Type B pancreatic cell (in vitro differentiated cells): ENCODE data around the gene C6. TPM values are rescaled to one million over a fixed set of nuclear protein-coding genes. Genes with fewer than 3 reads are reported as not detected.

ENCODE experiments used
- DNase-seq: peaks from one replicate; pipeline ENCODE4 v3.0.0; 2021; ENCODE audit warnings: mixed read lengths; ENCODE audit not compliant: unreplicated experiment; ENCODE audit errors: extremely low spot score
- H3K27ac Mint-ChIP-seq: 2 replicates; pipeline ENCODE4 v1.8.0; 2021; ENCODE audit warnings: mild to moderate bottlenecking, mixed read lengths
- H3K27me3 Mint-ChIP-seq: 2 replicates; pipeline ENCODE4 v1.8.0; 2021; ENCODE audit warnings: mixed read lengths
- H3K36me3 Mint-ChIP-seq: 2 replicates; pipeline ENCODE4 v1.8.0; 2021; ENCODE audit warnings: mixed read lengths
- H3K4me1 Mint-ChIP-seq: one replicate; pipeline ENCODE4 v1.8.0; 2021; ENCODE audit warnings: mixed read lengths; ENCODE audit not compliant: unreplicated experiment
- H3K4me3 Mint-ChIP-seq: 2 replicates; pipeline ENCODE4 v1.8.0; 2021; ENCODE audit warnings: mild to moderate bottlenecking, mixed read lengths
- H3K9me3 Mint-ChIP-seq: 2 replicates; pipeline ENCODE4 v1.8.0; 2021; ENCODE audit warnings: mixed read lengths
- CTCF ChIP-seq: fragments of 200-600 bp; sonication (generic); conservative IDR thresholded peaks from 2 replicates; pipeline ENCODE4 v1.5.0; 2021; ENCODE audit warnings: antibody characterized with exemption, mild to moderate bottlenecking
- total RNA-seq: library from RNA; stranded (reverse); gene quantifications from 2 replicates; pipeline ENCODE4 v1.2.1, GENCODE V29; 2021; ENCODE audit warnings: low replicate concordance

C6 gene
- total RNA-seq, 1 donor from 2014 or later: 2.3 TPM

GRCh38 chr5:41172012-41172411, 41.3 kb downstream of the C6 start:
- Mint-ChIP-seq H3K9me3 (no peaks in the 10 kb centered on the region), H3K27ac (no peak overlapping the region), H3K4me3 (no peak overlapping the region), H3K36me3 (no peaks in the 10 kb centered on the region), H3K4me1 (no peaks in the 10 kb centered on the region), H3K27me3 (no peaks in the 10 kb centered on the region)
- no peak for TF ChIP-seq CTCF
- no peak for DNase-seq

GRCh38 chr5:41161271-41161670, 52.1 kb downstream of the C6 start:
- H3K27ac Mint-ChIP-seq: no peak overlapping the region
- H3K4me1 Mint-ChIP-seq: no peaks in the 10 kb centered on the region
- H3K27me3 Mint-ChIP-seq: no peaks in the 10 kb centered on the region
- no peaks in the 10 kb centered on the region for H3K9me3 Mint-ChIP-seq
- no peaks in the 10 kb centered on the region for H3K36me3 Mint-ChIP-seq
- TF ChIP-seq CTCF: no peak
- no peak overlapping the region for H3K4me3 Mint-ChIP-seq
- no peak for DNase-seq

GRCh38 chr5:41157272-41157894, 55.9 kb downstream of the C6 start:
- no peaks in the 10 kb centered on the region for H3K36me3 Mint-ChIP-seq
- H3K27ac Mint-ChIP-seq: no peak overlapping the region
- H3K9me3 Mint-ChIP-seq: no peaks in the 10 kb centered on the region

DNA sequence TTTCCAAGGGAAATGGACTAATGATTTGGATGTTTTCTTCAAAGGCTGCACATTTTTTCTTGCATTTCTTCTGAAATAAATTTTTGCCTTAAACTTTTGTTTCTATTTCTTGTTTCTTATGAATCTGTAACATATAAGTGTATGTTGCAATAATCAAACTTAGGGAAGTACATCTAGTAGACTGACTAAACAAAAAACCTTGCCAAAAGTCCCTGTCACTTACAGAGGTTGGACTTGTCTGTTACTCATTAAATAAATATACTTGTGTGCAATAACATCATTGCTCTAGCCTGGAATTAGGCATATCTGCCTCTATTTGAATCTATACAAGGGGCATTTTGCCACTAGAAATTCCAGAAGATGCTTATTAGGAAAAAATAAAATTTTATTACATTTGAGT, 56.6 kb downstream of the C6 start:
- no peak overlapping the region for H3K27ac Mint-ChIP-seq
- no peaks in the 10 kb centered on the region for H3K36me3 Mint-ChIP-seq
- no peak for TF ChIP-seq CTCF
- H3K9me3 Mint-ChIP-seq: no peaks in the 10 kb centered on the region
- H3K27me3 Mint-ChIP-seq: no peaks in the 10 kb centered on the region
- H3K4me3 Mint-ChIP-seq: no peak overlapping the region
- H3K4me1 Mint-ChIP-seq: no peaks in the 10 kb centered on the region
- no peak for DNase-seq

More at GRCh38 chr5:41157272-41157894, 55.9 kb downstream of the C6 start:
- H3K4me3 Mint-ChIP-seq: no peak overlapping the region
- no peaks in the 10 kb centered on the region for H3K4me1 Mint-ChIP-seq
- TF ChIP-seq CTCF: no peak
- H3K27me3 Mint-ChIP-seq: no peaks in the 10 kb centered on the region
- no peak for DNase-seq

- H3K4me1 Mint-ChIP-seq: no peaks in the 10 kb centered on the region
- TF ChIP-seq CTCF: no peak
- DNase-seq: no peak
- H3K27me3 Mint-ChIP-seq: no peaks in the 10 kb centered on the region
- H3K4me3 Mint-ChIP-seq: no peak overlapping the region
- no peaks in the 10 kb centered on the region for H3K36me3 Mint-ChIP-seq
- no peak overlapping the region for H3K27ac Mint-ChIP-seq
- no peaks in the 10 kb centered on the region for H3K9me3 Mint-ChIP-seq
Measured at GRCh38 chr5:41154491-41154890, 58.8 kb downstream of the C6 start.

DNA sequence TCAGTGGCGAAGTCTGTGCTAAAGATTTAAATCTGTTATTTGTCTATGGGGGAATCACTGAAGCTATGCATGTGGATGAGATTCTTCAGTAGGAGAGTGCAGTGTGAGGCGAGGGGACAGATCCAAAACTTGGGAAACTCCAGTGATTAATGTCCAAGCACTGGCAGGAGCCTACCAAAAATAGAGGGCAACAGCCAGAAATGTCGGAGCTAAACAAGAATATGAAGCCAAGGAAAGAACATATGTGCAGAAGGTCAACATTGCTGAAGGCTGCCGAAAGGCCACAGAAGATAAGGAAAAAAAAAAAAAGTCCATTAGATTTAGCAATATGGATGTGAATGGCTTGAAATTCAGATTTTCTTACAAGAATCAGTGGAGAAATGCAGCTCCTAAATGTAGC, 61.8 kb downstream of the C6 start:
- TF ChIP-seq CTCF: no peak
- no peaks in the 10 kb centered on the region for H3K27me3 Mint-ChIP-seq

More for the DNA sequence above, 61.8 kb downstream of the C6 start:
- Mint-ChIP-seq H3K4me1 (no peaks in the 10 kb centered on the region), H3K36me3 (no peaks in the 10 kb centered on the region), H3K4me3 (no peak overlapping the region), H3K27ac (no peak overlapping the region), H3K9me3 (no peaks in the 10 kb centered on the region)
- no peak for DNase-seq
